ENCODE measurements around the gene MFSD12. TPM values are rescaled to one million over a fixed set of nuclear protein-coding genes. Genes with fewer than 3 reads are reported as not detected.

Gene MFSD12
- total RNA-seq, 4 donors from 2014 or later, result 28.5 to 56.1 (median 34.1) TPM

DNA sequence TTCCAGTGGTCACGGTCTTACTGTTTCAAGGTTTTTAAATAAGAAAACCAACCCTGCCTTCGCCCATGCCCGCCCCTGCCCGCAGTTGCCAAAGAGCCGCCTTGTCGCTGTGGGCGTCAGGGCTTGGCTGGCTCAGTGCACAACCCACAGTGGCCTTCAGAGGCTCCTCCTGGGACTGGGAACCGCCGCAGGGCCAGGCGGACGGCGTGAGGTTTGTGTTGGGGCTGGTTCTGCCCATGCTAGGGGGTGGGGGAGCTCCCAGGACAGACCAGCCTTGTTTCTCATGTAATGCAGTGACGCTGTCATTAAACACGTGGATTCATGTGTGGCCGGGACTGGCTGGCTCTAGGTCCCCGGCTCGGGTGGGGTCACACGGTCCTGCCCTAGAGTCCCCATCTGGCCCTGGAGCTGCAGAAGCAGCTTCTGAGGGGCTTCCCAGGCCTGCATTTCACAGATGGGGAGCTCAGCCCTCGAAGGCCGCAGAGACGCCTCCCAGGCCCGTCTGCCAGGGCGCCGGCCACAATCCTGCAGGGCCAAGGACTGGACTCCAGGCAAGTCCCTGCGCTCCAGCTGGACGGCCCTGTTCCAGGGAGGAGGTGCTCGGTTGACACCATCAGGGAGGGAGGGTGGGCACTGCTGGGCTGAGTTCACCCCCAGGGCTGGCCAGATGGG, 20.8 kb downstream of the MFSD12 start:
- TF ChIP-seq, protein P1, sequence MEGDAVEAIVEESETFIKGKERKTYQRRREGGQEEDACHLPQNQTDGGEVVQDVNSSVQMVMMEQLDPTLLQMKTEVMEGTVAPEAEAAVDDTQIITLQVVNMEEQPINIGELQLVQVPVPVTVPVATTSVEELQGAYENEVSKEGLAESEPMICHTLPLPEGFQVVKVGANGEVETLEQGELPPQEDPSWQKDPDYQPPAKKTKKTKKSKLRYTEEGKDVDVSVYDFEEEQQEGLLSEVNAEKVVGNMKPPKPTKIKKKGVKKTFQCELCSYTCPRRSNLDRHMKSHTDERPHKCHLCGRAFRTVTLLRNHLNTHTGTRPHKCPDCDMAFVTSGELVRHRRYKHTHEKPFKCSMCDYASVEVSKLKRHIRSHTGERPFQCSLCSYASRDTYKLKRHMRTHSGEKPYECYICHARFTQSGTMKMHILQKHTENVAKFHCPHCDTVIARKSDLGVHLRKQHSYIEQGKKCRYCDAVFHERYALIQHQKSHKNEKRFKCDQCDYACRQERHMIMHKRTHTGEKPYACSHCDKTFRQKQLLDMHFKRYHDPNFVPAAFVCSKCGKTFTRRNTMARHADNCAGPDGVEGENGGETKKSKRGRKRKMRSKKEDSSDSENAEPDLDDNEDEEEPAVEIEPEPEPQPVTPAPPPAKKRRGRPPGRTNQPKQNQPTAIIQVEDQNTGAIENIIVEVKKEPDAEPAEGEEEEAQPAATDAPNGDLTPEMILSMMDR (IDR thresholded peaks at IDR 0.05; ENCODE audit: low read depth), result no peak

DNA sequence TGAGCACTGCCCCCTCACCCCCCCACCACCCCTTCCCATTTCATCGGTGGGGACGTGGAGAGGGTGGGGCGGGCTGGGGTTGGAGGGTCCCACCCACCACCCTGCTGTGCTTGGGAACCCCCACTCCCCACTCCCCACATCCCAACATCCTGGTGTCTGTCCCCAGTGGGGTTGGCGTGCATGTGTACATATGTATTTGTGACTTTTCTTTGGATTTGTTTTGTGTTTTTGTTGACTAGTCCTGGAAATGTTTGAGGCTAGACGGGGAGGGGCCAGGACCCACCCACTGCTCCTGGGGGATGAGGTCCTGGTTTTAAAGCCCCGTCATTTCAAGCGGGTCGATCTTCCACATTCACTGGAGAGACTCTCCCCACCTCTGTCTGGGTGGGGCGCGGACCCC, 21.4 kb downstream of the MFSD12 start:
- TF ChIP-seq, protein P1 (IDR thresholded peaks at IDR 0.05; ENCODE audit: low read depth), result no peak

GRCh38 chr19:3535563-3535965, 21.8 kb downstream of the MFSD12 start:
- TF ChIP-seq, protein P1 (IDR thresholded peaks at IDR 0.05; ENCODE audit: low read depth), result no peak

- TF ChIP-seq, protein P1 (IDR thresholded peaks at IDR 0.05; ENCODE audit: low read depth), result no peak
Measured at GRCh38 chr19:3535235-3535535, 22.2 kb downstream of the MFSD12 start.

DNA sequence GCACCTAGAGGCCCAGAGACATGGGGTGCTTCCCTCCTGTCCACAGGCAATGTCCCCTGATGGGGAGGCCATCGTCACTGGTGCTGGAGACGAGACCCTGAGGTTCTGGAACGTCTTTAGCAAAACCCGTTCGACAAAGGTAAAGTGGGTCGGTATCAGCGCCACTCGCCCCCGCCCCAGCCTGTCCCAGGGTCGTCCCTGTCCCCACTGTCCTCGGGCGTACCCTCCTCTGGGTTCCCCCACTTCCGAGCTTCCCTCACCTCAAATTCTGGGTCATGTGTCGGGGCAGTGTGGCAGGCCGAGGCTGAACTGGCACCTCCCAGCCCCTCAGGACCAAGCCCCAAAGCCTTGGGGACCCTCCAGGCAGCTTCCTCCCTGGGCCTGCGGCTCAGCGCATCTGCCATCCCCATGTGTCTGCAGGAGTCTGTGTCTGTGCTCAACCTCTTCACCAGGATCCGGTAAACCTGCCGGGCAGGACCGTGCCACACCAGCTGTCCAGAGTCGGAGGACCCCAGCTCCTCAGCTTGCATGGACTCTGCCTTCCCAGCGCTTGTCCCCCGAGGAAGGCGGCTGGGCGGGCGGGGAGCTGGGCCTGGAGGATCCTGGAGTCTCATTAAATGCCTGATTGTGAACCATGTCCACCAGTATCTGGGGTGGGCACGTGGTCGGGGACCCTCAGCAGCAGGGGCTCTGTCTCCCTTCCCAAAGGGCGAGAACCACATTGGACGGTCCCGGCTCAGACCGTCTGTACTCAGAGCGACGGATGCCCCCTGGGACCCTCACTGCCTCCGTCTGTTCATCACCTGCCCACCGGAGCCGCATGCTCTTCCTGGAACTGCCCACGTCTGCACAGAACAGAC, 22.8 kb downstream of the MFSD12 start:
- TF ChIP-seq, protein P1 (IDR thresholded peaks at IDR 0.05; ENCODE audit: low read depth), result no peak

DNA sequence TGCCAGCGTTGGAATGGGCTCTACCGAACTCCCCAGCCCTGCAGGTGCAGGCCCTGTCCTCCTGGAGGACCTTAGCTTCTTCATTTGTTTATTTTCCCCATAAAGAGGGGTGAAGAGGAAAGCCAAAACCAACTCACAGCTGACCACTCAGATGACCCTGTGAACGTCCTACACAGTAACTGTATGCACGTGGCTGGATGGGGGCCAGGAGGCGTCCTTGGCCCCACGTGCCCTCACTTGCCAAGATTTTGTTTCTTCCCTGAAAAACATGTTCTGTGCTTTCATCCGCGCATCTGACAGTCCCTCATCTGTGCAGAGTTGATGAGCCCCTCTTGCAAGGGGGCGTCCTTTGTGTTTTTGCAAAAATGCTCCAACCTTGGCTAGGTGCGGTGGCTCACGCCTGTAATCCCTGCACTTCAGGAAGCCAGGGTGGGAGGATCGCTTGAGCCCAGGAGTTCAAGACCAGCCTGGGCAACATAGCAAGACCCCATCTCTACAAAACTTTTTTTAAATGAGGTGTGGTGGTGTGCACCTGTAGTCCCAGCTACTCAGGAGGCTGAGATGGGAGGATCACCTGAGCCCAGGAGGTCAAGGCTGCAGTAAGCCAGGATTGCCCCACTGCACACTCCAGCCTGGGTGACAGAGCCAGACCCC, 23.7 kb downstream of the MFSD12 start:
- TF ChIP-seq, protein P1 (IDR thresholded peaks at IDR 0.05; ENCODE audit: low read depth), result no peak

GRCh38 chr19:3533033-3533432, 24.4 kb downstream of the MFSD12 start:
- TF ChIP-seq, protein P1 (IDR thresholded peaks at IDR 0.05; ENCODE audit: low read depth), result no peak
